CD4-positive, alpha-beta T cell treated with Interleukin-17A for 4 hours (primary cell): Measurements from ENCODE around the gene SMIM36.
"Not testable (repeated sequence)": the region's sequence is repeated elsewhere in the genome, so short reads cannot be mapped to it uniquely, and the experiment has no call there.

Experiments
- DNase-seq: peaks from one replicate; pipeline ENCODE4 v3.0.0-alpha.2; 2020; ENCODE audit warnings: mixed read lengths

SMIM36 gene

GRCh38 chr17:55453839-55454557 is 57.3 kb downstream of the SMIM36 start:
- no peak for DNase-seq

- no peak for DNase-seq
Measured at GRCh38 chr17:55452139-55452790, 59.0 kb downstream of the SMIM36 start.

- no peak for DNase-seq
Measured at GRCh38 chr17:55451758-55452138, 59.5 kb downstream of the SMIM36 start.

GRCh38 chr17:55451203-55451641 is 60.0 kb downstream of the SMIM36 start:
- DNase-seq: no peak

GRCh38 chr17:55450232-55450825 is 60.9 kb downstream of the SMIM36 start:
- DNase-seq: no peak

- DNase-seq: no peak
Measured at GRCh38 chr17:55448681-55449080, 62.6 kb downstream of the SMIM36 start.

- DNase-seq: no peak
Measured at GRCh38 chr17:55446581-55447205, 64.6 kb downstream of the SMIM36 start.

- not testable (repeated sequence) for DNase-seq
Measured at GRCh38 chr17:55446004-55446403, 65.2 kb downstream of the SMIM36 start.

- no peak for DNase-seq
Measured at GRCh38 chr17:55444471-55445441, 66.5 kb downstream of the SMIM36 start.

- no peak for DNase-seq
Measured at GRCh38 chr17:55443904-55444303, 67.3 kb downstream of the SMIM36 start.

- DNase-seq: no peak
Measured at GRCh38 chr17:55442953-55443683, 68.1 kb downstream of the SMIM36 start.

- DNase-seq: no peak
Measured at GRCh38 chr17:55442462-55442861, 68.8 kb downstream of the SMIM36 start.

- DNase-seq: no peak
Measured at GRCh38 chr17:55441544-55441943, 69.7 kb downstream of the SMIM36 start.

- no peak for DNase-seq
Measured at GRCh38 chr17:55440391-55440790, 70.9 kb downstream of the SMIM36 start.

- no peak for DNase-seq
Measured at GRCh38 chr17:55437159-55437605, 74.1 kb downstream of the SMIM36 start.

- no peak for DNase-seq
Measured at GRCh38 chr17:55436224-55437158, 74.8 kb downstream of the SMIM36 start.

- no peak for DNase-seq
Measured at GRCh38 chr17:55435408-55435807, 75.8 kb downstream of the SMIM36 start.

- no peak for DNase-seq
Measured at GRCh38 chr17:55434721-55435120, 76.5 kb downstream of the SMIM36 start.

GRCh38 chr17:55433629-55434422 is 77.4 kb downstream of the SMIM36 start:
- DNase-seq: no peak
